Measurements from ENCODE around the gene NDUFA3.
"Not testable (repeated sequence)": the region's sequence is repeated elsewhere in the genome, so short reads cannot be mapped to it uniquely, and the experiment has no call there.

DNA sequence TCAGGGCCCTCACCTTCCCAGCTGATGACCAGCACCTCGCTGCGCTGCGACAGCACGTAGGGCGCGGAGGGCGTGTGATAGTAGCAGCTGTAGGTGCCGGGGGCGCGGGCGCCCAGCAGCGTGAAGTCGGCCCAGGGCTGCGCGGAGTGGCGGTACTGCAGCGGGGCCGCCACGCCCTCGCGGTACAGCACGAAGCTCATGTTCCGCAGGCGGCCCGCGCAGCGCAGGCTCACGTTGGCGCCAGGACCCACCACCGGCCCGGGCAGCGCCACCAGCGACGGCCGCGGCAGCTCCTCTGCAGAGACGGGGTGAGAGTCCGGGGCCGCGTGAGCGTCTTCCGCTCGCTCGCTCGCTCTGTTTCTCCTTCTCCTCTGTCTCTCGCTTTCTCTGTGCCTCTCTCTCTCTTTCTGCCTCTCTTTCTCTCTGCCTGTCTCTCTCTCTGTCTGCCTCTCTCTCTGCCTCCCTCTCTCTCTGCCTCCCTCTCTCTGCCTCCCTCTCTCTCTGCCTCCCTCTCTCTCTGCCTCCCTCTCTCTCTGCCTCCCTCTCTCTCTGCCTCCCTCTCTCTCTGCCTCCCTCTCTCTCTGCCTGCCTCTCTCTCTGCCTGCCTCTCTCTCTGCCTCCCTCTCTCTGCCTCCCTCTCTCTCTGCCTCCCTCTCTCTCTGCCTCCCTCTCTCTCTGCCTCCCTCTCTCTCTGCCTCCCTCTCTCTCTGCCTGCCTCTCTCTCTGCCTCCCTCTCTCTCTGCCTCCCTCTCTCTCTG, 6.6 kb upstream of the NDUFA3 start:
- TF ChIP-seq, protein P1, sequence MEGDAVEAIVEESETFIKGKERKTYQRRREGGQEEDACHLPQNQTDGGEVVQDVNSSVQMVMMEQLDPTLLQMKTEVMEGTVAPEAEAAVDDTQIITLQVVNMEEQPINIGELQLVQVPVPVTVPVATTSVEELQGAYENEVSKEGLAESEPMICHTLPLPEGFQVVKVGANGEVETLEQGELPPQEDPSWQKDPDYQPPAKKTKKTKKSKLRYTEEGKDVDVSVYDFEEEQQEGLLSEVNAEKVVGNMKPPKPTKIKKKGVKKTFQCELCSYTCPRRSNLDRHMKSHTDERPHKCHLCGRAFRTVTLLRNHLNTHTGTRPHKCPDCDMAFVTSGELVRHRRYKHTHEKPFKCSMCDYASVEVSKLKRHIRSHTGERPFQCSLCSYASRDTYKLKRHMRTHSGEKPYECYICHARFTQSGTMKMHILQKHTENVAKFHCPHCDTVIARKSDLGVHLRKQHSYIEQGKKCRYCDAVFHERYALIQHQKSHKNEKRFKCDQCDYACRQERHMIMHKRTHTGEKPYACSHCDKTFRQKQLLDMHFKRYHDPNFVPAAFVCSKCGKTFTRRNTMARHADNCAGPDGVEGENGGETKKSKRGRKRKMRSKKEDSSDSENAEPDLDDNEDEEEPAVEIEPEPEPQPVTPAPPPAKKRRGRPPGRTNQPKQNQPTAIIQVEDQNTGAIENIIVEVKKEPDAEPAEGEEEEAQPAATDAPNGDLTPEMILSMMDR (IDR thresholded peaks at IDR 0.05; ENCODE audit: poor library complexity) = peak; percentile 13
- TF ChIP-seq EZH2 (IDR thresholded peaks at IDR 0.05; ENCODE audit: borderline replicate concordance) = not testable (repeated sequence)

Data from hepatocyte (in vitro differentiated cells).